Fibroblast of the aortic adventitia (primary cell): ENCODE results near the gene HBA2. TPM values are rescaled to one million over a fixed set of nuclear protein-coding genes. Genes with fewer than 3 reads are reported as not detected.
"Not testable (repeated sequence)": the region's sequence is repeated elsewhere in the genome, so short reads cannot be mapped to it uniquely, and the experiment has no call there.

Source experiments
- DNase-seq: peaks from one replicate; pipeline ENCODE4 v3.0.0-alpha.2; 2010; ENCODE audit warnings: low read depth
- H3K4me3 ChIP-seq: 2 replicates; pipeline ENCODE4 v1.5.1; 2011; ENCODE audit warnings: low read depth, mild to moderate bottlenecking, control low read depth, low read length, moderate library complexity
- total RNA-seq: library from RNA; depleted of rRNA; stranded (reverse); fragments of >200 nt; gene quantifications from 2 replicates; pipeline ENCODE4 v1.2.3, GENCODE V29; 2012; ENCODE audit warnings: low replicate concordance
- TF ChIP-seq, protein P1 (sequence below): IDR thresholded peaks from 2 replicates; pipeline ENCODE4 v1.5.1; 2011; ENCODE audit warnings: mild to moderate bottlenecking, low read length, control low read depth, inconsistent platforms; ENCODE audit not compliant: insufficient read depth

Gene HBA2
- total RNA-seq, 1 donor, result not detected

DNA sequence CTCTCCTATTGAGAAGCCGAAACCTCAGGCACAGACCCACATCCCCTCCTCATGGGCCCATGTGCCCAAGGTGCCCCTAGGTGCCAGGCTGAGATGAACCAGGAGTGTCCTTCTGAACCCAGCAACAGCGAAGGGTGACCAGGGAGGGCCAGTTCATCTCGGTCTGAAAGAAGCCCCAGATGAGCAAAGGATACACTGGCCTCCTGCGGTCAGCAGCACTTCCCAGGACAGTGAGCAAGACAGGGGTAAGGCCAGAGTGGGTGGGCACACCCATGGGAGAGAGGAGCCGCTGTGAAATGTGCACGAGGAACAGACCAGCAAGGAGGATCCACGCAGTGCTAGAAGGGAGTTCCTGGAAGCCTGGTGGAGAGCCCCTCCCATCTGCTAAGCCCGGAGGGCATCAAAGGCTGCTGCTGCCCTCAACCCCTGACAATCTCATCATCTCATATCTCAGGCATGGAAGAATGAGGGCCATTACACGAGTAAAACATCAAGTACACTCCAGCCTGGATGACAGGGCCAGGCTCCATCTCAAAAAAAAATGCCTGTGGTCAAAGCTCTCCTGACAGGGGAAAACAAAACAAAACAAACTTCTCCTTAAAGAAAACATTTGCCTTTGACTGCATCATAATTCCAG, 23.5 kb upstream of the HBA2 start:
- peak; percentile 27 for DNase-seq
- TF ChIP-seq, protein P1, sequence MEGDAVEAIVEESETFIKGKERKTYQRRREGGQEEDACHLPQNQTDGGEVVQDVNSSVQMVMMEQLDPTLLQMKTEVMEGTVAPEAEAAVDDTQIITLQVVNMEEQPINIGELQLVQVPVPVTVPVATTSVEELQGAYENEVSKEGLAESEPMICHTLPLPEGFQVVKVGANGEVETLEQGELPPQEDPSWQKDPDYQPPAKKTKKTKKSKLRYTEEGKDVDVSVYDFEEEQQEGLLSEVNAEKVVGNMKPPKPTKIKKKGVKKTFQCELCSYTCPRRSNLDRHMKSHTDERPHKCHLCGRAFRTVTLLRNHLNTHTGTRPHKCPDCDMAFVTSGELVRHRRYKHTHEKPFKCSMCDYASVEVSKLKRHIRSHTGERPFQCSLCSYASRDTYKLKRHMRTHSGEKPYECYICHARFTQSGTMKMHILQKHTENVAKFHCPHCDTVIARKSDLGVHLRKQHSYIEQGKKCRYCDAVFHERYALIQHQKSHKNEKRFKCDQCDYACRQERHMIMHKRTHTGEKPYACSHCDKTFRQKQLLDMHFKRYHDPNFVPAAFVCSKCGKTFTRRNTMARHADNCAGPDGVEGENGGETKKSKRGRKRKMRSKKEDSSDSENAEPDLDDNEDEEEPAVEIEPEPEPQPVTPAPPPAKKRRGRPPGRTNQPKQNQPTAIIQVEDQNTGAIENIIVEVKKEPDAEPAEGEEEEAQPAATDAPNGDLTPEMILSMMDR, result no peak
- no peak overlapping the region for H3K4me3 ChIP-seq

DNA sequence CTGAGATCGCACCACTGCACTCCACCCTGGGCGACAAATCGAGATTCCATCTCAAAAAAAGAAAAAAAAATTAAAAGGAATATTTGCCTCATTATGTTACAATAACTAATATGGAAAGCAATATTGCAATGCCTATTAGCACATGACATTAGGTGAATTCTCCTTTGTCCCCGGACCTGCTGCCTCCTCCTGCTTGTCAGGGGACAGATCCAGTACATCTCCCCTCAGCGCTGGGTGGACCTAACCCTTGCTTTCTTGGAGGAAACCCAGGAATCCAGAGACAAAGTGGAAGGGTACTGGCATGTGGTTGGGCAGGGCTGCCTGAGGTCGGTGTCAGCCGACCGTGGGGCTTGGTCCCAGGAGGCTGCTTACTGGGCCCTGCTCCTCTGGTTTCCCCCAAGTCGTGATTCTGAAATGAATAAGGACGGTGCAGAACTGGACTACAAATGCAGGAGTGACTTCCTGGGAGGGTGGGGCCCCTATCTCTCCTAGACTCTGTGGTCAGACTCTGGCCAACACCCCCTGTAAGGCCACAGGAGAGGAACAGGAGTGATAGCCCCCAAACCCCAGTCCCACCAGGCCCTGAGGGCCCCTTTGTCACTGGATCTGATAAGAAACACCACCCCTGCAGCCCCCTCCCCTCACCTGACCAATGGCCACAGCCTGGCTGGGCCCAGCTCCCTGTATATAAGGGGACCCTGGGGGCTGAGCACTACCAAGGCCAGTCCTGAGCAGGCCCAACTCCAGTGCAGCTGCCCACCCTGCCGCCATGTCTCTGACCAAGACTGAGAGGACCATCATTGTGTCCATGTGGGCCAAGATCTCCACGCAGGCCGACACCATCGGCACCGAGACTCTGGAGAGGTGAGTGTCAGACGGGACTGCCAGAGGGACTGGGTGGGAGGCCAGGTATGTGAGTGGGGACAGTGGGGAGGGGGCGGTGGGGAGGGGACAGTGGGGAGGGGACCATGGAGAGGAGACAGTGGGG, 20.2 kb upstream of the HBA2 start, which contains the start of gene HBZ:
TSS of gene HBZ (plus strand) at position 504 of the 988 bp plus-strand sequence. CDS start at position 770, 266 bp downstream.
- TF ChIP-seq, protein P1, result no peak
- no peak within 1 kb of the TSS for H3K4me3 ChIP-seq
- no peak for DNase-seq

DNA sequence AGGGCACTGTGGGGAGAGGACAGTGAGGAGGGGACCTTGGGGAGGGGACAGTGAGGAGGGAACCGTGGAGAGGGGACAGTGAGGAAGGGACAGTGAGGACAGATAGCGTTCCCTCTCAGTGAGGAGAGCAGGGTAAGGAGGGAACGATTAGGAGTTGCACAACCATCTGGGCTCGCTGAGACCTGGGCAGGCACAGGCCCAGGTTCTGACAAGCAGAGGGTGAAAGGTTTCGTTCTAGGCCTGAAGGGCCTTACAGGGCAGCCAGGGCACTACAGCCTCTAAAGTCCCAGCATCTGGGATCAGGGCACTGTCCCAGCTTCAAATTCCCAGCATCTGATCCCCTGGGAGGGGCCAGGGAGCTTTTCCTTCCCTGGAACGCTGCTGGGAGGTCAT, 19.6 kb upstream of the HBA2 start:
- not testable (repeated sequence) for DNase-seq, H3K4me3 ChIP-seq

DNA sequence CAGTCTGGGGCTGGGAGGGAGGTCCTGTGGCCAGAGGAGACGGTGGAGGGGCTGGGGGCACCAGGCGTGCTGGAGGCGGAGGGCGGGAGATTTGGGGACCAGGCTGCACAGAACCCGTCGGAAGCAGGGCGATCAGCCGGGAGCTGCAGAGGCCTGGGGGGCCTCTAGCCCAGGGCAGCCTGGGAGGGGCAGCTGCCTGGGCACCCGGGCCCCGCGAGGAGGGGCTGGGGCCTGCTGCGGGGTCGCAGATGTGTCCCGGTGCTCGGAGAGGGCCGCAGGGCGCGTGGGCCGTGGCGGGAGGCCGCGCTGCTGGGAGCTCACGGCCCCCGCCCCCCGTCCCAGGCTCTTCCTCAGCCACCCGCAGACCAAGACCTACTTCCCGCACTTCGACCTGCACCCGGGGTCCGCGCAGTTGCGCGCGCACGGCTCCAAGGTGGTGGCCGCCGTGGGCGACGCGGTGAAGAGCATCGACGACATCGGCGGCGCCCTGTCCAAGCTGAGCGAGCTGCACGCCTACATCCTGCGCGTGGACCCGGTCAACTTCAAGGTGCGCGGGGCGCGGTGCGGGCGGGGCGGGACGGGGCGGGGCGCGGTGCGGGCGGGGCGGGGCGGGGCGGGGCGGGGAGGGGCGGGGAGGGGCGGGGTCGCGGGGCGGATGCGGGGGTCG, 19.0 kb upstream of the HBA2 start:
- not testable (repeated sequence) for H3K4me3 ChIP-seq, DNase-seq

DNA sequence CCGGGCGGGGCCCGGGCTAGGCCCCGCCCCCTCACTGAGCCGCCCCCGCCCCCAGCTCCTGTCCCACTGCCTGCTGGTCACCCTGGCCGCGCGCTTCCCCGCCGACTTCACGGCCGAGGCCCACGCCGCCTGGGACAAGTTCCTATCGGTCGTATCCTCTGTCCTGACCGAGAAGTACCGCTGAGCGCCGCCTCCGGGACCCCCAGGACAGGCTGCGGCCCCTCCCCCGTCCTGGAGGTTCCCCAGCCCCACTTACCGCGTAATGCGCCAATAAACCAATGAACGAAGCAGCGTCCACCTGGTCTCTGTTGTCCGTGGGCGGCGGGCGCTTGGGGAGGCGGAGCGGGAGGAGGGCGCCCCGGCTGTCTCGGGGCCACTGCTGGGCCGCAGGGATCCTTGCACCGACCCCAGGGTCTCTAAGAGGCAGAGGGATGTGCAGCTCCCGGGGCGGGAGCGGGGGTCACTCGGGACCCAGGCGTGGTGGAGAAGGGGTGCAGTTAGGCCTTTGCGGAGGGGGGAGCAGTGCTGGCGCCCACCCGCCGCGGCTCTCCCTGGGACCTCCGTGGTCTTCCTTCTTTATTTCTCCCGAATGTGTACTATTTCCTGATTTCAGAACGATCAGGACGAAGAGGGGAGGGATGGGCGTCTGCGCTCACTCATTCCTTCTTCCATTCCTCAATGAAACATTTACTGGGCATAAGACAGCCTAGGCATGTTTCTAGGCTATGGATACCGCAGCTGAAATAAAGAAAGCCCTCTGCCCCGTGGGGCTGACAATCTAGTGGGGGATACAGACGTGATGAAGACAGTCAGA, 18.3 kb upstream of the HBA2 start:
- no peak for DNase-seq
- peak overlapping the region; percentile 54 for H3K4me3 ChIP-seq
- TF ChIP-seq, protein P1, result no peak

DNA sequence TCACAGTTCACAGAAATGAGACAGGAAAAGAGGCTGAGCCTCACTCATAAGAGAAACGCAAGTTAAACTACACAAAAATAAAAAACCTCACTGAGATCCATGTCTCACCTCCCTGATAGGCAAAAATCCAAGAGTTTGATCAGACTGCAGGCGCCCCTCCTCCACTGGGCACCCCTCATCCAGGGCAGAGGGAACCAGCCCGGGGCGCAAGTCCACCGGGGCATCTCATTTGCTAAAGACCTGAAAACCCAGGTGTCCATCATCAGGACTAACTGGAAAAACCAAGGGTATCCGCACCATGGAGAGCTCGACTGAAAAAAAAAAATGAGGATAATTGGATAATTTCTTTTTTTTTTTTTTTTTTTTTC, 17.7 kb upstream of the HBA2 start:
- TF ChIP-seq, protein P1, result no peak
- no peak overlapping the region for H3K4me3 ChIP-seq
- DNase-seq, result no peak

DNA sequence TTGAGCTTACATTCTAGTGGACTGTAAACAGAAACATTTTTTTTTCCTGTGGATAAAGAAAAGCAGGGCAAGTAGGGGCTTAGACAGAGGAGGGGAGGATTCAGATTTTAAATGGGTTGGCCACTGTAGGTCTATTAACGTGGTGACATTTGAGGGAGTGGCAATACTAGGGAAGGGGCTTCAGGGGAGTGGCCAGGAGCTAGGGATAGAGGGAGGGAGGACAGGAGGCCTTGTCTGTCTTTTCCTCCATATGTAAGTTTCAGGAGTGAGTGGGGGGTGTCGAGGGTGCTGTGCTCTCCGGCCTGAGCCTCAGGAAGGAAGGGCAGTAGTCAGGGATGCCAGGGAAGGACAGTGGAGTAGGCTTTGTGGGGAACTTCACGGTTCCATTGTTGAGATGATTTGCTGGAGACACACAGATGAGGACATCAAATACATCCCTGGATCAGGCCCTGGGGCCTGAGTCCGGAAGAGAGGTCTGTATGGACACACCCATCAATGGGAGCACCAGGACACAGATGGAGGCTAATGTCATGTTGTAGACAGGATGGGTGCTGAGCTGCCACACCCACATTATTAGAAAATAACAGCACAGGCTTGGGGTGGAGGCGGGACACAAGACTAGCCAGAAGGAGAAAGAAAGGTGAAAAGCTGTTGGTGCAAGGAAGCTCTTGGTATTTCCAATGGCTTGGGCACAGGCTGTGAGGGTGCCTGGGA, 13.4 kb upstream of the HBA2 start:
- TF ChIP-seq, protein P1, result no peak
- DNase-seq, result no peak
- H3K4me3 ChIP-seq, result no peak overlapping the region

DNA sequence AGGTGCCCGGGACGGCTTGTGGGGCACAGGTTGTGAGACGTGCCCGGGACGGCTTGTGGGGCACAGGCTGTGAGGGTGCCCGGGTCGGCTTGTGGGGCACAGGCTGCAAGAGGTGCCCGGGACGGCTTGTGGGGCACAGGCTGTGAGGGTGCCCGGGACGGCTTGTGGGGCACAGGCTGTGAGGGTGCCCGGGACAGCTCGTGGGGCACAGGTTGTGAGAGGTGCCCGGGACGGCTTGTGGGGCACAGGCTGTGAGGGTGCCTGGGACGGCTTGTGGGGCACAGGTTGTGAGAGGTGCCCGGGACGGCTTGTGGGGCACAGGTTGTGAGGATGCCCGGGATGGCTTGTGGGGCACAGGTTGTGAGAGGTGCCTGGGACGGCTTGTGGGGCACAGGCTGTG, 12.4 kb upstream of the HBA2 start:
- not testable (repeated sequence) for DNase-seq

More for the DNA sequence above, 12.4 kb upstream of the HBA2 start:
- H3K4me3 ChIP-seq, result not testable (repeated sequence)
